HUDEP-2 (cell line): ENCODE results near the gene SLC25A48.

Source experiments
- DNase-seq, 76 experiments: peaks; one replicate each; lab custom pipeline; 2025; ENCODE audit not compliant: unreplicated experiment in 76 of 76; lab: John Stamatoyannopoulos, UW

Gene SLC25A48

GRCh38 chr5:135879591-135879990, 45.1 kb downstream of the SLC25A48 start:
- DNase-seq = no peak

- DNase-seq = peak in 5 of 76 experiments; percentile 2 to 26 (median 13)
These were observed 45.8 kb downstream of the SLC25A48 start for GRCh38 chr5:135880278-135880677.

GRCh38 chr5:135880801-135881200, 46.3 kb downstream of the SLC25A48 start:
- no peak for DNase-seq

- no peak for DNase-seq
These were observed 46.8 kb downstream of the SLC25A48 start for GRCh38 chr5:135881244-135881643.

- no peak for DNase-seq
These were observed 47.4 kb downstream of the SLC25A48 start for GRCh38 chr5:135881819-135882218.

- no peak for DNase-seq
These were observed 48.6 kb downstream of the SLC25A48 start for GRCh38 chr5:135883026-135883425.

GRCh38 chr5:135883441-135883840, 49.0 kb downstream of the SLC25A48 start:
- DNase-seq = peak in 6 of 76 experiments; percentile 1 to 7 (median 2)

- DNase-seq = no peak
These were observed 50.6 kb downstream of the SLC25A48 start for GRCh38 chr5:135885031-135885430.

GRCh38 chr5:135886136-135886535, 51.7 kb downstream of the SLC25A48 start:
- DNase-seq = no peak

- peak in 55 of 76 experiments; percentile 2 to 72 (median 21) for DNase-seq
These were observed 53.0 kb downstream of the SLC25A48 start for GRCh38 chr5:135887447-135887864.

- DNase-seq = no peak
These were observed 53.6 kb downstream of the SLC25A48 start for GRCh38 chr5:135887881-135888614.

GRCh38 chr5:135890296-135890695, 55.8 kb downstream of the SLC25A48 start:
- DNase-seq = no peak

GRCh38 chr5:135890867-135891266, 56.4 kb downstream of the SLC25A48 start:
- DNase-seq = no peak

- no peak for DNase-seq
These were observed 56.8 kb downstream of the SLC25A48 start for GRCh38 chr5:135891268-135891667.

- no peak for DNase-seq
These were observed 57.3 kb downstream of the SLC25A48 start for GRCh38 chr5:135891791-135892190.

GRCh38 chr5:135894276-135894675, 59.8 kb downstream of the SLC25A48 start:
- no peak for DNase-seq

- DNase-seq = no peak
These were observed 60.3 kb downstream of the SLC25A48 start for GRCh38 chr5:135894789-135895188.

- no peak for DNase-seq
These were observed 61.1 kb downstream of the SLC25A48 start, which contains the start of gene IL9 for GRCh38 chr5:135895474-135896006. Gene IL9 (minus strand): TSS chr5:135895841. CDS start chr5:135895816, 25 bp downstream.

- DNase-seq = no peak
These were observed 64.2 kb downstream of the SLC25A48 start for GRCh38 chr5:135898651-135899050.

- DNase-seq = no peak
These were observed 65.8 kb downstream of the SLC25A48 start for GRCh38 chr5:135900276-135900675.

GRCh38 chr5:135901633-135902032, 67.2 kb downstream of the SLC25A48 start:
- DNase-seq = no peak

- DNase-seq = no peak
These were observed 70.7 kb downstream of the SLC25A48 start for GRCh38 chr5:135905144-135905543.
